D341Med (cell line): ENCODE data around the gene RER1.

Experiments used
- DNase-seq: peaks from one replicate; pipeline ENCODE4 v3.0.0; 2012; ENCODE audit warnings: low spot score

Gene RER1

GRCh38 chr1:2446861-2447260 is 55.2 kb downstream of the RER1 start:
- no peak for DNase-seq

DNA sequence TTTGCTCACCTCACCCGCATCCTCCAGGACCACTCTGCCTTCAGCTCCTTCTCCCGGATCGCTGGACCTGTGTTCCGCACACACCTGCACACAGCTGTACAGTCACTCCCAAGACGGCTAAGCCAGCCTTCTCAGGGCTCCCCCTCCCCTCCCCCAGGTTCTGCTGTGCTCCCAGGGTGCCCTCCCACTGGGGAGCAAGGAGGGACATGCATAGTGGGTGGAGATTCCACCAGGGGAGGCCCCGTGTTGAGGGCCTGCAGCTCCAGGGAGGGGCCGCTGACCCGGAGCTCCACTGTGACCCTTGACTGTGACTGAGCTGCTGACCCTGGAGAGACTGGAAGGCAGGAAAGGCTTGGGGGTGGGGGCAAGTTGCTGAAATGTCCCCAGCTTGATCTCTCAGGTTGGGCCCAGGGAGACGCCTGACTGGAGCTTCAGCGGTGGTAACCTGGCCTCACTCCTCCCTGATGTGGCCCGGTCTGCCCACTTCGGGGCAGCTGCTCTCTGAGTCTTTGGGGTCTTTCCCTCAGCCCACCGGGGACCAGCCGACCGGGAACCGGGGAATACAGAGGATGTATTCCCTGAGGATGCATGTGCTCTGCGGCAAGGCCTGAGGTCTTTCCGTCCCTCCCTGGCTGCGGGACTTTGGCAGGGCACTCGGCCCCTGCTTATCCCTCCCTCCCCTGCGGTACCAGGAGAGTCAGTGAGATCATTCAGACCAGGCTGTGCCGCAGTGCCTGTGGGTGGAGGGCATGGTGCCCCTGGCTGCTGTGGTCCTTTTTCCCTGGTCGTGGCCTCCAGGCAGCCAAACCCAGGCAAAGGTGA is 55.8 kb downstream of the RER1 start:
- DNase-seq: no peak

GRCh38 chr1:2448098-2448445 is 56.4 kb downstream of the RER1 start:
- no peak for DNase-seq

GRCh38 chr1:2449636-2450454 is 58.2 kb downstream of the RER1 start:
- DNase-seq: no peak

DNA sequence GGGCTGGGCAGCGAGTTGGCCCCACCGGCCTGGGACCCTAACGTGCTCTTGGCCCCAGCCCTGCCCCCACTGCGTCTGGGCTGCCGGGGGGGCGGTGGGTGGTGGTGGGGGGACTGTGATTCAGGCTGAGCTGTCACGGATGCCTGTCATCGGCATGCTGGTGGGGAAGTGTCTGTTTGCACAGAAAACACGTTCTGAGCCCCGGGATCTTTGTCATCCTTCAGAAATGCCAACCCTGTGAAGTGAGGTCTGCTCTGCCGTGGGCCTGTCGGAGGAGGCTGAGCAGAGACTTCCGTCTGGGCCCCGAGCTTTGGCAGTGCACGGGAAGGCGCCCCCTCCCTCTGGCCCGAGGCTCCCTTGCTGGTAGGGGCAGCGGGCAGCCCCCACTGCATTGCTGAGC is 60.1 kb downstream of the RER1 start:
- no peak for DNase-seq

DNA sequence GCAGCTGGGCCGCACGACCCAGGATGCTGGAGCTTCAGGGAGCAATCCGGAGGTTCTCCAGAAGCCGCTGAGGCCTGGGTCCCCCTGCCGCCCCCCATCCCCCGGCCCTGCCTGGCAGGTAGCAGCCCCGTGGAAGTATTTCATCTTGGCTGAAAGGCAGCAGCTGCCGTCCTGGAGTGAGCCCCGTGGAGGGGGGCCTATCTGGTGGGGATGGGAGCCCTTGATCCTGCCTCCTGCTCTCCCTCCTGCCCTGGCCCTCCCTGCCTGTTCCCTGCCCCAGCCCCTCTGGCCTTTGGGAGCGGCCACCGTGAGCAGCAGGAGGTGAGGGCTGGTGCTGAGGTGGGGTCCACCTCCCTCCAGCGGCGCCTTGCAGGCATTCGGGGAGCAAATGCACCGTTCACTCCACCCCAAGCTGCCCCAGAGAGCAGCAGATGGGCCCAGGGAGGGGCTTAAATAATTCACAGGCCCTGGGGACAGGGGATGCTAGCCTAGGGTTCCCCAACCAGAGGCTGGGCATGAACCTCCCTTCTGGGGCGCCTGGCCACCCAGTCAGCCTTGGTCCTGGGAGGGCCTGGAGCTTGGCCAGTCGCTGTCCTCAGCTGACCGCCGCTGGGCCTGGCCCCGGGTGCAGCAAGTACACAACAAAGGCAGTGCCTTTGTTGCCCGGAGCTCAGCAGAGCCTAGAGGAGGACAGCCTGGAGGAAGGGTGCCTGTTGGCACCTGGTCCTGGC is 60.7 kb downstream of the RER1 start:
- peak; percentile 80 for DNase-seq

- no peak for DNase-seq
Observed at GRCh38 chr1:2452932-2453315, 61.3 kb downstream of the RER1 start.

DNA sequence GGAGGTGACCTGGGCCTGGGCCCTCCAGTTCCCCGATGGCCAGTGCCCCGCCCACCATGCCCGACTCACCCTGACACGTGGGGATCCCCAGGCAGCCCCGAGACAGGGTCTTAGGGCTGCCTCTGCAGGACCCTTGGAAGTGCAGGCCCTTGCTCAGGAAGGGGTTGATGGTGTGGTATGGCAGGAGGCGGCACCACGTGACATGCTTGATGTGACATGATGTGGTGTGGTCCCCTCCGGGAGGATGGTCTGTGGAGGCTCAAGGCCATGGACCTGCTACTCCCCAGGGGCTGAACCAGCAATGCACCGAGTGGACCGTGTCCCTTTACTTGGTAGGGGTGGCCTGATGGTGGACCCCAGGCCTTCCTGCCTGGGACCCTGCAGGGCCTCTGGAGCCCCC is 62.6 kb downstream of the RER1 start:
- DNase-seq: no peak
